NCI-H1436 treated with DMSO at 0.1 percent for 48 hours (cell line): ENCODE data around the gene CENPX.

Experiments
- DNase-seq: peaks from one replicate; lab custom pipeline; 2025; lab: John Stamatoyannopoulos, UW

The CENPX gene

DNA sequence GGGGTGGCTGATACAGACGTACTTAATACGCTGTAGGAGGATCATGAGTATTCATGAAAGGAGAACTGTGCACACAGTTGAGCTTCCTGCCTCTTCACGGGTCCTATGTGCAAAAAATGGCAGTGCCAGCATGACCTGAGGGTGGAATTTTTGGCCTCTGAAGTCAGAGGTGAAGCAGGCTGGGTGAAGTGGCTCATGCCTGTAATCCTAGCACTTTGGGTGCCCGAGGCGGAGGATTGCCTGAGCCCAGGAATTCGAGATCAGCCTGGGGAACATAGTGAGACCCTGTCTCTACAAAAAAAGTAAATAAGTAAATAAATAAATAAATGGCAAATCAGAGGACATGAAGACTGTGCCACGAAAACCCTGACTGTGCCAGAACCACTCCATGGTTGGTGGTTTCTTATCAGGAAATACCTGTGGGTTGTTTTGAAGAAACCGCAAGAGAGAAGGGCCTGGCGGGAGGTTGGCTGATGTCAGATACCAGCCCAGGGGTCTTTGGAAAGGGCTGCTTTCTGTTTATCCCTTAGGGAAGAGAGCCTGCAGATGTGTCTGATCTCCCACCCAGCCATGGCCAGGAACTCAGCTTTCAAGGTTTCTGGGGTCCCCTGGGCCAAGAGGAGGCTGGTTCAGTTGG is 41.9 kb downstream of the CENPX start:
- no peak for DNase-seq

DNA sequence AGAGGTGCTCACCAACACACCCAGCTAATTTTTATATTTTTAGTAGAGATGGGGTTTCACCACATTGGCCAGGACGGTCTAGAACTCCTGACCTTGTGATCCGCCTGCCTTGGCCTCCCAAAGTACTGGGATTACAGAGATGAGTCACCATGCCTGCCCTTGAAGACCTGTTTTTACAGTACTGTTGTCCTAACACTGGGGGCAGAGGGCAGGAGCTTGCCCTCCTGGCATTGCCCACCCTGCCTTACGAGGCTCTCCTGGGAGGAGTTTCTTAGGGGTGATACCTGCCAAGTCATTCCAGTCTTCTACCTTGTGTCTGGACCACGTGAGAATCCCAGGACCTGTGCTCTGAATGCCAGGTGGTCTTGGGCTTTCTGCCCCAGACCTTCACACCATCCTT is 42.6 kb downstream of the CENPX start:
- DNase-seq: no peak

GRCh38 chr17:81978524-81979298 is 44.0 kb downstream of the CENPX start:
- no peak for DNase-seq

DNA sequence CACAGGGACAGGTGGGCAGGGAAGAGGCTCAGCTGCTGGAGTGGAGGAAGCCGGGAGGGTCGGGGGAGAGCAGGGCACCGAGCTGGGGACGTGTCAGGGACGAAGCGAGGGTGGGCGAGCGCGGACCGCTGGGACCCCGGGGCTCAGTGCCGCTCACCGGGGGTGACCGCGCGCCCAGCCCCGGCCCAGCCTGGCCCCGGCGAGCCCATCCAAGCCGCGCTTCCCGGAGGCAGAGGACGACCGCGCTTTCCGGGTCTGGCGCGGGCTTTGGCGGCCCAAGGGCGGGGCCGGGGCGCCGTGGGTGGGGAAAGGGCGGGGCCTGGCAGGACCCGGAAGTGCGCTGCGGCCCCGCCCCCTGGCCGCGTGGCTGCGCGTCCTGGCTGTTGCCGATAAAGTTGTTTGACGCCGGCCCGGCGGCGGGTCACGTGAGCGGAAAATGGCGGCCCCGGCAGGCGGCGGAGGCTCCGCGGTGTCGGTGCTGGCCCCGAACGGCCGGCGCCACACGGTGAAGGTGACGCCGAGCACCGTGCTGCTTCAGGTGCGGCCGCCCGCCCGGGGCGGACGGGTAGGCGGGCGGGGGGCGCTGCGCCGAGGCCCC is 45.4 kb downstream of the CENPX start, which contains the start of gene ASPSCR1:
Gene ASPSCR1 (plus strand): TSS at position 419 of the 598 bp plus-strand sequence. CDS start 18 bp downstream, at position 437.
- no peak for DNase-seq

DNA sequence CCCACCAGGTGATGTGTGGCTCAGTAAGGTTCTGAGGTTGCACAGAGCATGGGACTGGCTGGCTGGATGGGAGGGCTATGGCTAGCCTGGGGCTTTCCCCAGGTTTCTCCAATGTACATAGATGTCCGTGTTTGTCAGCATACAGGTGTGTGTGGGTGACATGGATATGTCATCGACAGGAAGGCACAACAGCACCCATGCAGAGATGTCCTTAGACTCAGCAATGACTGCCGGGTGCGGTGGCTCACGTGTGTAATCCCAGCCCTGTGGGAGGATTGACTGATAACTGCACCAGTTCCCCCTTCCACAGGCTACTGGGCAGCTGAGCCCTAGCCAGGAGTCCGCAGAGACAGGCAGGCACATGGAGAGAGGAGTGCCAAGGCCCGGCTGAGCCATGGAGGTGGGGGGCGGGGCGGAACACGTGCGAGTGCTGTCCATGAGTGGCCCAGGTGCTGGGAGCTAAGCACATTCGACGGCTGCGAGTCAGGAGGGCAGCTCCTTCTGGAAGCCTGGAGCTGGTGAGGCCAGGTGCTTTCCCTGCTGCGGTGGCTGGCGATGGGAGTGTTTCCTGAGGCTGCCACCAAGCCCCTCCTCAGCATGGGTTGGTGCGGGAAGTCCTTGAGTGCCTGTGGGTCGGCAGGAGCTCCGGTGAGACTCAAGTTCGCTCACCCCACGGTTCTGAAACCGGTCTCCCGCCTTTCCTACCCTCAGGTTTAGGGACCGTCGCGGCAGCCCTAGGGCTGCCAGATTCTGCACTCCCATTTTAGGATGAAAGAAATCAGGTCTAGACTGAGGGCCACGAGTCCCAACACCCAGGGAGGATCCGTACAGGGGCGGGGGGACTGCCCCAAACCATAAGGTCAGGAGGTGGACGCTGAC is 46.1 kb downstream of the CENPX start:
- DNase-seq: no peak

DNA sequence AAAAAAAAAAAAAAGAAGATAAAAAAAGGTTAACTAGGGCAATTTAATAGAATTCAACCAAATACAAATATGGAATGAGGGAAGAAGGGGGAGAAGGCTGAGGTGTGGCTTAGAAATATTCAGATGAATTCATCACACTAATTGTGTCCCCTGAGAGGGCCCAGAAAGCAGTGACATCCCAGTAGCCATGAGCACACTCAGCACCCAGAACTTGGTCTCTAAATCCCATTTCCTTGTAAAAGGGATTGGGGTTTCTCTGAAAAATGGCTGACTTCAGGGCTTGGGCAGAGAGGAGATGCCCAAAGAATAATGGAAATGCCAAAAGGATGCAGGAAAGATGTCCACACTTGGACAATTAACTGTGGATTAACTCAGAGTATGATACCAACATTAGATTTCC is 49.2 kb downstream of the CENPX start:
- no peak for DNase-seq

- no peak for DNase-seq
Measured at GRCh38 chr17:81968850-81969812, 53.5 kb downstream of the CENPX start.
